HG03558 (cell line): ENCODE results near the gene ACY1.
A peak's percentile ranks its signal among the peaks of the same experiment; 100 is the strongest.
"Not testable (repeated sequence)": the region's sequence is repeated elsewhere in the genome, so short reads cannot be mapped to it uniquely, and the experiment has no call there.

Experiments used
- ATAC-seq: cut with Tn5 transposase; IDR thresholded peaks from one replicate; pipeline ENCODE4 v1.9.1; 2021; ENCODE audit warnings: moderate number of reproducible peaks; ENCODE audit not compliant: unreplicated experiment; ENCODE audit errors: extremely low read depth

The ACY1 gene

GRCh38 chr3:52023101-52023770 is 39.9 kb downstream of the ACY1 start:
- no peak for ATAC-seq

GRCh38 chr3:52023860-52024764 is 40.8 kb downstream of the ACY1 start:
- ATAC-seq: no peak

- no peak for ATAC-seq
Observed at GRCh38 chr3:52024765-52025452, 41.6 kb downstream of the ACY1 start.

- ATAC-seq: no peak
Observed at GRCh38 chr3:52025453-52025852, 42.1 kb downstream of the ACY1 start.

GRCh38 chr3:52026041-52026440 is 42.7 kb downstream of the ACY1 start:
- ATAC-seq: no peak

GRCh38 chr3:52028572-52028971 is 45.2 kb downstream of the ACY1 start:
- no peak for ATAC-seq

- no peak for ATAC-seq
Observed at GRCh38 chr3:52029053-52029452, 45.7 kb downstream of the ACY1 start.

GRCh38 chr3:52029535-52029934 is 46.2 kb downstream of the ACY1 start:
- no peak for ATAC-seq

- ATAC-seq: no peak
Observed at GRCh38 chr3:52030714-52031310, 47.5 kb downstream of the ACY1 start.

- ATAC-seq: no peak
Observed at GRCh38 chr3:52031896-52032295, 48.6 kb downstream of the ACY1 start.

GRCh38 chr3:52032702-52033408 is 49.5 kb downstream of the ACY1 start:
- ATAC-seq: no peak

- ATAC-seq: not testable (repeated sequence)
Observed at GRCh38 chr3:52033748-52034147, 50.4 kb downstream of the ACY1 start.

- no peak for ATAC-seq
Observed at GRCh38 chr3:52034212-52034611, 50.9 kb downstream of the ACY1 start.

- no peak for ATAC-seq
Observed at GRCh38 chr3:52034651-52035050, 51.3 kb downstream of the ACY1 start.

GRCh38 chr3:52036222-52036694 is 52.9 kb downstream of the ACY1 start:
- peak; percentile 48 for ATAC-seq

- ATAC-seq: no peak
Observed at GRCh38 chr3:52036829-52037228, 53.5 kb downstream of the ACY1 start.

- ATAC-seq: no peak
Observed at GRCh38 chr3:52037291-52037690, 54.0 kb downstream of the ACY1 start.

GRCh38 chr3:52038227-52038626 is 54.9 kb downstream of the ACY1 start:
- no peak for ATAC-seq
